ENCODE measurements around the gene CALHM2.

CALHM2 gene

DNA sequence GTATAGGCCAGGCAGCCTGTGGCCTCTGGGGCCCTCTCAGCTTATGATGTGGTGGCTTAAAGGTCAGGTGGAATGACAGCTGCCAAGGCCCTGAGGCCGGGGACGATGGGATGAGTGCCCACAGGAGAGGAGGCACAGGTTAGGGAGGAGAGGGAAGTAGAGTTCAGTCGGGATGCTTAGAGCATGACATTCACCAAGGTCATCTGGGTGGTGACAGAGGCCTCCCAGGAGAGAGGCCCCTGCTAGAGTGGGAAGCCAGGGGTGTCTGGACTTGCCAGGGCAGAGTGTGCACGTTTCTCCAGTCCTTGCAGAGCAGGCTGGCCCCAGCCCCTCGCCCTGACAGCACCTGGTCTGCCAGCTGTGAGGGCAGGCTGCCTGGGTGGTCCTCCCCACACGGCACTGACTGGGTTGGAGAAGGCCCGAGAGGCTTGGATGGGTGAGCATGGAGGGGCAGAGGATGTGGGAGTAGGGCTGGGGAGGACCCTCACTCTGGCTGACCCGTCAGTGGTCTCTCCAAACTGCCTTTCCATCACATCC is 5.1 kb upstream of the CALHM2 start:
- Histone ChIP-seq H3K4me1 (ENCODE audit: control insufficient read depth, low read depth, low read length) (no peaks in the 10 kb centered on the region), H3K4me2 (ENCODE audit: low read length) (no peak overlapping the region), H3K79me2 (ENCODE audit: control insufficient read depth, insufficient read depth, low read length) (no peaks in the 10 kb centered on the region), H2BK5ac (ENCODE audit: low read length) (no peak overlapping the region), H3K27me3 (ENCODE audit: insufficient read depth, low read length, poor library complexity) (no peaks in the 10 kb centered on the region), H3K36me3 (ENCODE audit: control insufficient read depth, insufficient read depth, low read length) (no peaks in the 10 kb centered on the region), H2BK120ac (ENCODE audit: low read depth, low read length) (no peak overlapping the region), H3K9ac (ENCODE audit: low read length) (no peak overlapping the region), H3K4ac (ENCODE audit: low read depth, low read length) (no peak overlapping the region), H2AK5ac (ENCODE audit: low read length) (no peak overlapping the region), H3K79me1 (ENCODE audit: low read length) (no peaks in the 10 kb centered on the region), H4K5ac (ENCODE audit: low read length) (no peak overlapping the region), H3K23ac (ENCODE audit: low read length) (no peak overlapping the region), H3K4me3 (ENCODE audit: low read length) (no peak overlapping the region), H4K8ac (ENCODE audit: low read depth, low read length) (no peak overlapping the region), H3K18ac (ENCODE audit: low read length) (no peak overlapping the region), H3K27ac (ENCODE audit: low read depth, low read length) (no peak overlapping the region), H2BK15ac (replicated peaks; ENCODE audit: low read depth) (no peak overlapping the region), H3K56ac (ENCODE audit: low read length) (no peak overlapping the region)
- no CpG with 5 or more reads among the region's 8 CpGs for WGBS (ENCODE audit: extremely low coverage, insufficient coverage, low lambda C conversion rate)
- DNase-seq = no peak

- Histone ChIP-seq H3K4me3 (ENCODE audit: low read length) (no peak overlapping the region), H3K23ac (ENCODE audit: low read length) (no peak overlapping the region), H3K27me3 (ENCODE audit: insufficient read depth, low read length, poor library complexity) (no peaks in the 10 kb centered on the region), H3K27ac (ENCODE audit: low read depth, low read length) (no peak overlapping the region), H3K18ac (ENCODE audit: low read length) (no peak overlapping the region), H4K8ac (ENCODE audit: low read depth, low read length) (no peak overlapping the region), H3K4me2 (ENCODE audit: low read length) (no peak overlapping the region), H2BK5ac (ENCODE audit: low read length) (no peak overlapping the region), H3K9ac (ENCODE audit: low read length) (no peak overlapping the region), H3K4me1 (ENCODE audit: control insufficient read depth, low read depth, low read length) (peaks cover 3% of the 10 kb centered on the region), H3K36me3 (ENCODE audit: control insufficient read depth, insufficient read depth, low read length) (no peaks in the 10 kb centered on the region), H2AK5ac (ENCODE audit: low read length) (no peak overlapping the region), H2BK15ac (replicated peaks; ENCODE audit: low read depth) (no peak overlapping the region), H4K5ac (ENCODE audit: low read length) (no peak overlapping the region), H3K79me2 (ENCODE audit: control insufficient read depth, insufficient read depth, low read length) (no peaks in the 10 kb centered on the region), H3K4ac (ENCODE audit: low read depth, low read length) (no peak overlapping the region), H3K56ac (ENCODE audit: low read length) (no peak overlapping the region), H3K79me1 (ENCODE audit: low read length) (no peaks in the 10 kb centered on the region), H2BK120ac (ENCODE audit: low read depth, low read length) (no peak overlapping the region)
- DNase-seq = no peak
- WGBS (ENCODE audit: extremely low coverage, insufficient coverage, low lambda C conversion rate) = no CpG with 5 or more reads among the region's 9 CpGs
These were observed 4.0 kb upstream of the CALHM2 start for GRCh38 chr10:103456074-103456660.

GRCh38 chr10:103455235-103455634 is 3.1 kb upstream of the CALHM2 start:
- no peak for DNase-seq
- no peaks in the 10 kb centered on the region for H3K79me2 ChIP-seq (ENCODE audit: control insufficient read depth, insufficient read depth, low read length)
- no peak overlapping the region for H2BK15ac ChIP-seq (replicated peaks; ENCODE audit: low read depth)
- no peak overlapping the region for H3K9ac ChIP-seq (ENCODE audit: low read length)
- WGBS (ENCODE audit: extremely low coverage, insufficient coverage, low lambda C conversion rate) = no CpG with 5 or more reads among the region's 25 CpGs
- peaks cover 6% of the 10 kb centered on the region for H3K4me1 ChIP-seq (ENCODE audit: control insufficient read depth, low read depth, low read length)
- H3K4me2 ChIP-seq (ENCODE audit: low read length) = no peak overlapping the region
- no peak overlapping the region for H4K8ac ChIP-seq (ENCODE audit: low read depth, low read length)
- no peak overlapping the region for H4K5ac ChIP-seq (ENCODE audit: low read length)
- H3K27me3 ChIP-seq (ENCODE audit: insufficient read depth, low read length, poor library complexity) = no peaks in the 10 kb centered on the region
- H3K56ac ChIP-seq (ENCODE audit: low read length) = no peak overlapping the region
- H3K23ac ChIP-seq (ENCODE audit: low read length) = peak overlapping the region; percentile 81
- no peak overlapping the region for H2BK120ac ChIP-seq (ENCODE audit: low read depth, low read length)
- no peak overlapping the region for H3K4ac ChIP-seq (ENCODE audit: low read depth, low read length)
- H2AK5ac ChIP-seq (ENCODE audit: low read length) = no peak overlapping the region
- H2BK5ac ChIP-seq (ENCODE audit: low read length) = no peak overlapping the region
- H3K79me1 ChIP-seq (ENCODE audit: low read length) = no peaks in the 10 kb centered on the region
- H3K27ac ChIP-seq (ENCODE audit: low read depth, low read length) = no peak overlapping the region
- H3K4me3 ChIP-seq (ENCODE audit: low read length) = no peak overlapping the region
- no peak overlapping the region for H3K18ac ChIP-seq (ENCODE audit: low read length)
- no peaks in the 10 kb centered on the region for H3K36me3 ChIP-seq (ENCODE audit: control insufficient read depth, insufficient read depth, low read length)

DNA sequence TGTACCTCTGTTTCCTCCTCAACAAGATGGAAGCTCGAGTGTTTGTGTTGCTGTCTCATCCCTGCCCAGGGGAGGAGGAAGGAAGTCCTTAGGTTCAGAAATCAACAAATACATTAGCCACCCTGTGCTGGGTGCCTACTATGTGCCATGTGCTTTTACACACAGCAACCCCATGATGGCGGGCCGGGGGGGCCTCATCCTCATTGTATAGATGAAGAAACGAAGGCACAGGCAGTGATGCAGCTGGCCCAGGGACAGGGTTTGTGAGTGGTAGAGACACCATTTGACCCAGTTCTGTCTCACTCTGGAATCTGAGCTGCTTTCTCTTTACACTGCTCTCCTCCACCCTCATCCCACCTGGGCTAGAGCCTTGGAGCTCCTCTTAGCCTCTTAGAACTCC is 1.9 kb upstream of the CALHM2 start:
- no peak overlapping the region for H3K4me2 ChIP-seq (ENCODE audit: low read length)
- no peak overlapping the region for H3K27ac ChIP-seq (ENCODE audit: low read depth, low read length)
- no peak overlapping the region for H3K56ac ChIP-seq (ENCODE audit: low read length)
- no peak overlapping the region for H2BK15ac ChIP-seq (replicated peaks; ENCODE audit: low read depth)
- H3K27me3 ChIP-seq (ENCODE audit: insufficient read depth, low read length, poor library complexity) = no peaks in the 10 kb centered on the region
- no CpG with 5 or more reads among the region's 4 CpGs for WGBS (ENCODE audit: extremely low coverage, insufficient coverage, low lambda C conversion rate)
- H3K79me1 ChIP-seq (ENCODE audit: low read length) = no peaks in the 10 kb centered on the region
- H3K36me3 ChIP-seq (ENCODE audit: control insufficient read depth, insufficient read depth, low read length) = no peaks in the 10 kb centered on the region
- no peaks in the 10 kb centered on the region for H3K79me2 ChIP-seq (ENCODE audit: control insufficient read depth, insufficient read depth, low read length)
- H3K4me3 ChIP-seq (ENCODE audit: low read length) = no peak overlapping the region
- no peak overlapping the region for H4K8ac ChIP-seq (ENCODE audit: low read depth, low read length)
- no peak overlapping the region for H3K9ac ChIP-seq (ENCODE audit: low read length)
- DNase-seq = no peak
- H2BK120ac ChIP-seq (ENCODE audit: low read depth, low read length) = no peak overlapping the region
- H3K23ac ChIP-seq (ENCODE audit: low read length) = no peak overlapping the region
- H2BK5ac ChIP-seq (ENCODE audit: low read length) = no peak overlapping the region
- no peak overlapping the region for H3K4ac ChIP-seq (ENCODE audit: low read depth, low read length)
- no peak overlapping the region for H4K5ac ChIP-seq (ENCODE audit: low read length)
- no peak overlapping the region for H2AK5ac ChIP-seq (ENCODE audit: low read length)
- peaks cover 6% of the 10 kb centered on the region for H3K4me1 ChIP-seq (ENCODE audit: control insufficient read depth, low read depth, low read length)
- H3K18ac ChIP-seq (ENCODE audit: low read length) = no peak overlapping the region

GRCh38 chr10:103452506-103453230 is 498 bp upstream of the CALHM2 start:
- Histone ChIP-seq H3K79me2 (ENCODE audit: control insufficient read depth, insufficient read depth, low read length) (no peaks in the 10 kb centered on the region), H2BK120ac (ENCODE audit: low read depth, low read length) (no peak overlapping the region), H3K4me2 (ENCODE audit: low read length) (peak overlapping the region; percentile 92), H2AK5ac (ENCODE audit: low read length) (no peak overlapping the region), H3K4me1 (ENCODE audit: control insufficient read depth, low read depth, low read length) (peaks cover 6% of the 10 kb centered on the region), H3K27me3 (ENCODE audit: insufficient read depth, low read length, poor library complexity) (no peaks in the 10 kb centered on the region), H2BK5ac (ENCODE audit: low read length) (no peak overlapping the region), H4K8ac (ENCODE audit: low read depth, low read length) (no peak overlapping the region), H3K18ac (ENCODE audit: low read length) (no peak overlapping the region), H3K4me3 (ENCODE audit: low read length) (no peak overlapping the region), H3K36me3 (ENCODE audit: control insufficient read depth, insufficient read depth, low read length) (peaks cover 2% of the 10 kb centered on the region), H4K5ac (ENCODE audit: low read length) (no peak overlapping the region), H3K79me1 (ENCODE audit: low read length) (no peaks in the 10 kb centered on the region), H3K9ac (ENCODE audit: low read length) (peak overlapping the region; percentile 77), H3K27ac (ENCODE audit: low read depth, low read length) (no peak overlapping the region), H2BK15ac (replicated peaks; ENCODE audit: low read depth) (no peak overlapping the region), H3K23ac (ENCODE audit: low read length) (no peak overlapping the region), H3K56ac (ENCODE audit: low read length) (peak overlapping the region; percentile 93), H3K4ac (ENCODE audit: low read depth, low read length) (no peak overlapping the region)
- WGBS (ENCODE audit: extremely low coverage, insufficient coverage, low lambda C conversion rate) = no CpG with 5 or more reads among the region's 27 CpGs
- no peak for DNase-seq

Measured in mesendoderm (in vitro differentiated cells).